Coronary artery (tissue), 2 donors: Measurements from ENCODE around the gene SLC35D3.

Source experiments
- DNase-seq: peaks from one replicate; pipeline ENCODE4 v3.0.0-alpha.2; 2017; ENCODE audit warnings: low spot score
- H3K27ac ChIP-seq, 2 donors: fragments of 200-600 bp; sonication (generic); one replicate each; pipeline ENCODE4 v1.5.1; 2016 to 2019
- H3K4me3 ChIP-seq: fragments of 200-600 bp; sonication (generic); 2 replicates; pipeline ENCODE4 v1.5.1; 2016; ENCODE audit warnings: mild to moderate bottlenecking, moderate library complexity
- TF ChIP-seq, protein P1 (sequence below): fragments of 200-600 bp; sonication (generic); IDR thresholded peaks from one replicate; pipeline ENCODE4 v1.5.1; 2019; ENCODE audit warnings: antibody characterized with exemption

The SLC35D3 gene

DNA sequence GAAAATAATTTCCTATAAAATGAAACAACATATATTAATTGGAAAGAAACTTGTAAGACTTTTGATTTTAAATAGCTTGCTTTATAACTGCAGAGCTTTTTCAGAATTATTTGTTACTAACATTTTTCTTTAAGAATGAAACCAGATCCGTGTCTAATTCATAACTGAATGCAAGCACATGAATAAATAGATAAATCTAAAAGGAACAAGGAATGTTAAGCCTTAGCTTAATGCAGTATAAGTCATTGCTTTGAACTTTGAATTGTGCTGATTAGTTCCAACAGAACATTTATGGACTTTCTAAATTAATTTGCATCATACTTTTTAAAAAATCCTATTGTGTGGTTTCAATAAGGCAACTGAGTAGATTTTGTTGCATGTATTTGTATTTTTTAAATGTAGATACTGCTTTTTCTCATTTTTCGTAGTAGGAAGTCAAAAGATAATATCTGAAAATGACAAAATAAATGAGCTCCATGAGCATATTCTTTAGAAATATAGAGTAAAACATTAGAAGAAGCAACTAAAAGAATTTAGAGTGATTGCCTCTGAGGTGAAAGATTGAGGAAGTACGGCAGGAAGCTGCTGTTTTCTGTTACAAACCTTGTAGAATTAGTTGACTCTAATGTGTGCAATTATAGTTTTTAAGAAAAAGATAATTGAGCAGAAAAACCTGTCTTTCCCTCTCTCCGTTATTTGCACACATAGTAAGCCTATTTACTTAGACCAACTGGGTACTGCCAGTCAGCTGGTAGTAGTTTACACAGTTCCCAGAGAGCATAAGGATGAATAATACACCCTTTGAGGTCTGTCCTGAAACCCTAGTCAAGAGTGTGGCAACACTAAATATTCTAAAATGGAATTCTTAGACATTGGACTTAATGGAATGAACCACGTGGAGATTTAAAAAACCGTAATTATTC is 32.6 kb upstream of the SLC35D3 start:
- H3K4me3 ChIP-seq = no peak overlapping the region
- H3K27ac ChIP-seq = no peak overlapping the region
- TF ChIP-seq, protein P1, sequence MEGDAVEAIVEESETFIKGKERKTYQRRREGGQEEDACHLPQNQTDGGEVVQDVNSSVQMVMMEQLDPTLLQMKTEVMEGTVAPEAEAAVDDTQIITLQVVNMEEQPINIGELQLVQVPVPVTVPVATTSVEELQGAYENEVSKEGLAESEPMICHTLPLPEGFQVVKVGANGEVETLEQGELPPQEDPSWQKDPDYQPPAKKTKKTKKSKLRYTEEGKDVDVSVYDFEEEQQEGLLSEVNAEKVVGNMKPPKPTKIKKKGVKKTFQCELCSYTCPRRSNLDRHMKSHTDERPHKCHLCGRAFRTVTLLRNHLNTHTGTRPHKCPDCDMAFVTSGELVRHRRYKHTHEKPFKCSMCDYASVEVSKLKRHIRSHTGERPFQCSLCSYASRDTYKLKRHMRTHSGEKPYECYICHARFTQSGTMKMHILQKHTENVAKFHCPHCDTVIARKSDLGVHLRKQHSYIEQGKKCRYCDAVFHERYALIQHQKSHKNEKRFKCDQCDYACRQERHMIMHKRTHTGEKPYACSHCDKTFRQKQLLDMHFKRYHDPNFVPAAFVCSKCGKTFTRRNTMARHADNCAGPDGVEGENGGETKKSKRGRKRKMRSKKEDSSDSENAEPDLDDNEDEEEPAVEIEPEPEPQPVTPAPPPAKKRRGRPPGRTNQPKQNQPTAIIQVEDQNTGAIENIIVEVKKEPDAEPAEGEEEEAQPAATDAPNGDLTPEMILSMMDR = no peak
- no peak for DNase-seq

- TF ChIP-seq, protein P1 = no peak
- no peak for DNase-seq
- H3K27ac ChIP-seq = no peak overlapping the region
- H3K4me3 ChIP-seq = no peak overlapping the region
Observed at GRCh38 chr6:136890194-136890839, 31.8 kb upstream of the SLC35D3 start.

- no peak for DNase-seq
- H3K27ac ChIP-seq = no peak overlapping the region
- H3K4me3 ChIP-seq = no peak overlapping the region
- TF ChIP-seq, protein P1 = no peak
Observed at GRCh38 chr6:136890986-136891385, 31.1 kb upstream of the SLC35D3 start.

DNA sequence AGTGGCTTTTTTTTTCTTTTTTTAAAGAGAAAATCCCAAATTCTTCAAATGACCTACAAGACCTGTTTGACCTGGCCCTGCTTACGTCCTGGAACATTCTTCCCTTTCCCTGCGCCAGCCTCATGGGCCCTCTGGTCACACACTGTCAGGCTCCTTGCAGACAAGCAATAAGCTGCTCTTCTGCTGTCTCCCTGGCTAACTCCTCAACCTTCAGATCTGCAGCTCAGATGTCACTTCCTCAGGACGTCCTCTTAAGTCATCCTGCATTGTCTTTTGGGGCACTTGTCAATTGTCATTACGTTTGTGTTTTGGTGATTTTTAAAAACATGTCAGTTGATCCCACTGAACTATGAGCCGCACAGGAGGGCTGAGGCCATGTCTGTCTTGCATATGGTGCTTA is 28.9 kb upstream of the SLC35D3 start:
- TF ChIP-seq, protein P1 = no peak
- no peak for DNase-seq
- H3K27ac ChIP-seq = no peak overlapping the region
- H3K4me3 ChIP-seq = no peak overlapping the region

DNA sequence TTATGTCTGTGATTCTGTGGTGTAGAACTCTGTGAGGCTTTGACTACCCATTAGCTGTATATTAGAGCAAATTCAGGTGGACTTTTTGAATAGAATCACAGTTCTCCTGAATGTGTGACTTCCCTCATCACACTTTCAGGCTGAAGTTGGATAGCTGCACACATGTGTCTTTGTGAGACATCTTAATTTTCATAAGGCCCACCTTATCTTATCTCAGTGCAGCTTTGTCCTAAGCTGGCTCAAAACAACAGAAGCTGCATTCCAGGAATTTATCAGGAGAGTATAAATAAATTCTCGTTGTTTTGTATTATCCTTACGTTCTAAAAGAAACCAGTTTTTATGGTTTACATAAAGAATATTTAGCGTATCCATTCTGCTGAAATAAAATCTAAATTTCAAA is 26.2 kb upstream of the SLC35D3 start:
- TF ChIP-seq, protein P1 = no peak
- no peak for DNase-seq
- Histone ChIP-seq H3K27ac (no peak overlapping the region), H3K4me3 (no peak overlapping the region)

DNA sequence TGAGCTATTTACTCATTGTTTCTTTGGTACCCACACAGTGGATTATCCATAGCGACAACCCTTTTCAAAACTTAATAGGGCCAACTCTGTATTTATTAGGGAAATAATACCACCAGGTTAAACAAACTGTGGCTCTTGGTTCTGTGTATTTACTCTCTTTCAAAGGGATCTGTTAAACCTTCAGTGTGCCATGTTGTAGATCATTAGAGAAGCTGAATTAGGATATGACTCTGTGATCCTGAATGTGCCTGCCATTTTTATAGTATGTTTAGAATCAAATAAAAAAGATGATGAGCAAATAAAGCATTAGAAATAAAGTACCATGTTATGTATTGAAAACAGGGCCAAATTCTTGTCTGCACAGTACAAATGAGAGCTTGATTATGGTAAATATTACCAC is 25.0 kb upstream of the SLC35D3 start:
- TF ChIP-seq, protein P1 = no peak
- Histone ChIP-seq H3K27ac (no peak overlapping the region), H3K4me3 (no peak overlapping the region)
- no peak for DNase-seq
